ENCODE data around the gene HEXIM1.
A peak's percentile ranks its signal among the peaks of the same experiment; 100 is the strongest.

HEXIM1 gene

DNA sequence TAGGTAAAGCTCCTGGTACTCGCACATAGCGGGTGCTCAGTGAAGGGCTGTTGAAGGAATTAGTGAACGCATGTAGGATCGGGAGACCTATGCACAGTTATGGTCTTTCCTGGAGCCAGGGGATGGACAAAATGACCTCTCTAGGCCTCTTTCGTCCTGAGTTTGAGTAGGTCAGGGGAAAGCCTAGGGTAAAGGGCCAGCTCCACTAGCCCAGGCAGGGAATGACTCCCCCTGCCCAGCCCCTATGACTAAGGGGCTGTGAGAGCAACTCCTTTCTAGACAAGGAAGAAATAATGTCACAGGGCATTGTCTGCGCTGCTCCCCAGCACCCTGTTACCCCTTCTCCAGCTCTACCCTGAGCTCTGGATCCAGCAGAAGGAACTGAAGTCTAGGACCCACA is 48.8 kb downstream of the HEXIM1 start:
- no peaks in the 10 kb centered on the region for H3K4me1 Mint-ChIP-seq

GRCh38 chr17:45197555-45198334 is 49.5 kb downstream of the HEXIM1 start:
- Mint-ChIP-seq H3K4me3 (no peak overlapping the region), H3K36me3 (no peaks in the 10 kb centered on the region), H3K27ac (no peak overlapping the region), H3K9me3 (no peaks in the 10 kb centered on the region), H3K4me1 (no peaks in the 10 kb centered on the region)
- ATAC-seq: peak; percentile 100
- peak; percentile 97 for DNase-seq (ENCODE audit: low spot score in 2 of 2)

More for the DNA sequence above, 48.8 kb downstream of the HEXIM1 start:
- no peak for ATAC-seq
- Mint-ChIP-seq H3K9me3 (no peaks in the 10 kb centered on the region), H3K36me3 (no peaks in the 10 kb centered on the region), H3K4me3 (no peak overlapping the region), H3K27ac (no peak overlapping the region)
- DNase-seq (ENCODE audit: low spot score in 2 of 2): no peak

DNA sequence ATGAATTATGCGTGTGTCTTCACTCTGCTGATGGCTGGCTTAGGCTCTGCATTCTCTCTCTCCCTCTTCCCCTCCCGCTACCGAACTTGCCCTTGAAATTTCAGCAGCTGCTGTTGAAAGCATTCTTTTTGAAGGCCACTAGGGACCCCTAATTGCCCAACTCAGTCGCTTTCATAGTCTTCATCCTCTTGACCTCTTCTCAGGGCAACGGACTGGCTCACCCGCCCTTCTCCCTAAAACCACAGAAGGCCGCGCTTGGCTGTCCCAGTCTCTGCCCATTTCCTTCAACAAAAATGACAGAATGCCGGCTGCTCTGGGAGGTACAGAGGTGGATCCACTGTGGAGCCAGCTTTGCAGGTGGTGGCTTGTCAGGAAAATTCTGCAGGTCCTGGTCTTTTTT is 52.4 kb downstream of the HEXIM1 start:
- H3K4me1 Mint-ChIP-seq: no peaks in the 10 kb centered on the region
- no peaks in the 10 kb centered on the region for H3K9me3 Mint-ChIP-seq
- H3K36me3 Mint-ChIP-seq: no peaks in the 10 kb centered on the region
- H3K27ac Mint-ChIP-seq: no peak overlapping the region
- H3K4me3 Mint-ChIP-seq: no peak overlapping the region
- no peak for DNase-seq (ENCODE audit: low spot score in 2 of 2)
- ATAC-seq: no peak

DNA sequence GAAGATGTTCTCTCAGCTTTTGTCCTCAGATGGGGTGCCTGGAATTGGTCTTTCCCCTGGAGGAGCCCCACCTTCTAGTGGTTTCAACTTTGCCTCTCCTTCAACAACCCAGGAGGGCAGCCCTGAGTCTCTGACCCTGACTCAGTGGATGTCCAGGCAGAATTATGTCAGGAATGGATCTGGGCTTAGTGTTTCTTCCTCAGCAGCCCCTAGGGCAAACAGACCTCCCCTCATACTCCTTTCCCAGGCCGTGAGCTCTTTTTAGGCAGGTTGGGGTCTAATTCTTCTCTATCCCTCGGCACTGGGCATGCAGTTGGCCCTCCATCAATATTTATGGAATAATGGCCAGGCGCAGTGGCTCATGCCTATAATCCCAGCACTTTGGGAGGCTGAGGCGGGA is 53.2 kb downstream of the HEXIM1 start:
- Mint-ChIP-seq H3K36me3 (no peaks in the 10 kb centered on the region), H3K4me3 (no peak overlapping the region), H3K9me3 (no peaks in the 10 kb centered on the region), H3K27ac (no peak overlapping the region), H3K4me1 (no peaks in the 10 kb centered on the region)
- no peak for DNase-seq (ENCODE audit: low spot score in 2 of 2)
- no peak for ATAC-seq
